Body of pancreas (tissue), 4 donors: Measurements from ENCODE around the gene DOCK2. TPM values are rescaled to one million over a fixed set of nuclear protein-coding genes. Genes with fewer than 3 reads are reported as not detected.

Source experiments
- ATAC-seq: fragments of 150-250 bp; one replicate; pipeline ENCODE4 v1.9.1; 2016
- DNase-seq, 4 donors: peaks; one replicate each; pipeline ENCODE4 v3.0.0-alpha.2; 2019
- H3K27ac ChIP-seq, 4 donors: fragments of 200-600 bp; sonication (generic); 1 replicate in 3 of 4; 2 replicates in 1 of 4; pipeline versions ENCODE4 v1.5.1 to v1.6.1; 2016 to 2019; ENCODE audit warnings: mild to moderate bottlenecking in 1 of 4, mixed read lengths in 1 of 4, moderate library complexity in 1 of 4
- H3K27me3 ChIP-seq, 2 donors: fragments of 200-600 bp; sonication (generic); one replicate each; pipeline ENCODE4 v1.6.0; 2016; ENCODE audit warnings: mild to moderate bottlenecking in 1 of 2
- H3K36me3 ChIP-seq, 2 donors: fragments of 200-600 bp; sonication (generic); replicated peaks in 1 of 2; 2 replicates each; pipeline ENCODE4 v1.5.1; 2016; ENCODE audit warnings: low read depth in 2 of 2; ENCODE audit not compliant: insufficient read depth in 1 of 2
- H3K4me1 ChIP-seq: fragments of 200-600 bp; sonication (generic); one replicate; pipeline ENCODE4 v1.6.0; 2016
- H3K4me3 ChIP-seq, 2 donors: fragments of 200-600 bp; sonication (generic); 1 replicate in 1 of 2; 2 replicates in 1 of 2; pipeline ENCODE4 v1.5.1; 2016 to 2019
- H3K9me3 ChIP-seq, 3 donors: fragments of 200-600 bp; sonication (generic); 1 replicate in 2 of 3; 2 replicates in 1 of 3; pipeline ENCODE4 v1.5.1; 2016
- CTCF ChIP-seq, 7 experiments: fragments of 450-650 bp in 4 of 7; fragments of 200-600 bp in 3 of 7; sonication (generic) in 3 of 7; IDR thresholded peaks; one replicate each; pipeline ENCODE4 v1.5.1; 2016 to 2019; ENCODE audit warnings: antibody characterized with exemption in 7 of 7
- POLR2A ChIP-seq, 3 donors: fragments of 450-650 bp; IDR thresholded peaks; one replicate each; pipeline ENCODE4 v1.6.1; 2016; ENCODE audit warnings: antibody characterized with exemption in 3 of 3, mild to moderate bottlenecking in 2 of 3
- WGBS, 2 donors: methylation state at CpG; one replicate each; pipeline ENCODE4 v1.1.5; 2017; 5-methylcytosine and 5-hydroxymethylcytosine counted together
- intact Hi-C: fragments of 100-400 bp; cut with DNase I; formaldehyde crosslinking; loops from one replicate; pipeline ENCODE4 v1.15.1; 2023
- total RNA-seq, 2 donors: library from RNA; depleted of rRNA; stranded (reverse); fragments of >200 nt; gene quantifications; one replicate each; pipeline ENCODE4 v1.1.0, GENCODE V29; 2016

Gene DOCK2
- total RNA-seq, 2 donors from 2014 or later, result 3.1 to 7.6 TPM

- Histone ChIP-seq H3K27me3 (no peaks in the 10 kb centered on the region), H3K9me3 (no peaks in the 10 kb centered on the region), H3K4me1 (no peaks in the 10 kb centered on the region), H3K36me3 (peaks cover 0 to 5% of the 10 kb centered on the region in 2 donors), H3K4me3 (no peak overlapping the region), H3K27ac (no peak overlapping the region)
- intact Hi-C loops, result no loop called here
- DNase-seq (no peak), ATAC-seq (no peak)
- WGBS, 2 donors, result 88 to 91% methylated on average over 1 of the region's 1 CpG
- TF ChIP-seq POLR2A (IDR thresholded peaks at IDR 0.05) (no peak), CTCF (IDR thresholded peaks at IDR 0.05) (no peak)
These were observed 41.8 kb upstream of the DOCK2 start for GRCh38 chr5:169595172-169595820.

GRCh38 chr5:169599451-169599850 is 37.6 kb upstream of the DOCK2 start:
- intact Hi-C loops, result no loop called here
- WGBS, 2 donors, result 85% methylated on average over 4 of the region's 4 CpGs
- Histone ChIP-seq H3K4me1 (no peaks in the 10 kb centered on the region), H3K27me3 (no peaks in the 10 kb centered on the region), H3K27ac (no peak overlapping the region), H3K9me3 (no peaks in the 10 kb centered on the region), H3K4me3 (no peak overlapping the region), H3K36me3 (peaks cover 0 to 4% of the 10 kb centered on the region in 2 donors)
- TF ChIP-seq POLR2A (IDR thresholded peaks at IDR 0.05), result no peak
- TF ChIP-seq CTCF (IDR thresholded peaks at IDR 0.05), result no peak
- ATAC-seq (no peak), DNase-seq (no peak)

GRCh38 chr5:169602535-169602934 is 34.5 kb upstream of the DOCK2 start:
- Histone ChIP-seq H3K4me1 (no peaks in the 10 kb centered on the region), H3K27ac (no peak overlapping the region), H3K27me3 (no peaks in the 10 kb centered on the region), H3K4me3 (no peak overlapping the region), H3K36me3 (peaks cover 0 to 4% of the 10 kb centered on the region in 2 donors), H3K9me3 (no peaks in the 10 kb centered on the region)
- no peak for ATAC-seq
- intact Hi-C loops, result no loop called here
- no peak for DNase-seq
- TF ChIP-seq POLR2A (IDR thresholded peaks at IDR 0.05) (no peak), CTCF (IDR thresholded peaks at IDR 0.05) (no peak)

DNA sequence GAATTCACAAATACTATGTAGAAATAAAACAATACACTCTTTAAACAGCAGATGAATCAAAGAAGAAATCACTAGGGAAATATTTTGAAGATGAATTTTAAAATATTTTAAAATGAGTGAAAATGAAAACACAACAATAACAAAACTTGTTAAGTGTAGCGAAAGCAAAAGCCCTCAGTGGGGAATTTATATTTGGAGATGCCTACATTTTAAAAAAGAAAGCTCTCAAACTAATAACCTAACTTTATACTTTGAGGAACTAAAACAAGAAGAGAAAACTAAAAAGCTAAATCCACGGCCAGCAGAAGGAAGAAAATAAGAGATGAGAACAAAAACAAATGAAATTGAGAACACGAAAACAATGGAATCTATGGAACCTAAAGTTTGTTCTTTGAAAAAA is 30.8 kb upstream of the DOCK2 start:
- Histone ChIP-seq H3K4me1 (no peaks in the 10 kb centered on the region), H3K9me3 (no peaks in the 10 kb centered on the region), H3K27me3 (no peaks in the 10 kb centered on the region), H3K27ac (no peak overlapping the region), H3K36me3 (peaks cover 0 to 2% of the 10 kb centered on the region in 2 donors), H3K4me3 (no peak overlapping the region)
- no peak for TF ChIP-seq POLR2A (IDR thresholded peaks at IDR 0.05)
- no peak for TF ChIP-seq CTCF (IDR thresholded peaks at IDR 0.05)
- intact Hi-C loops, result no loop called here
- DNase-seq (no peak), ATAC-seq (no peak)
- 81 to 88% methylated on average over 3 of the region's 3 CpGs for WGBS, 2 donors

- TF ChIP-seq CTCF (IDR thresholded peaks at IDR 0.05) (no peak), POLR2A (IDR thresholded peaks at IDR 0.05) (no peak)
- no peak overlapping the region for H3K27ac ChIP-seq
- DNase-seq (no peak), ATAC-seq (no peak)
- intact Hi-C loops, result no loop called here
- H3K9me3 ChIP-seq, result no peaks in the 10 kb centered on the region
- H3K27me3 ChIP-seq, result no peaks in the 10 kb centered on the region
- H3K36me3 ChIP-seq, result no peaks in the 10 kb centered on the region
- no peak overlapping the region for H3K4me3 ChIP-seq
- 67 to 69% methylated on average over 2 of the region's 2 CpGs for WGBS, 2 donors
- no peaks in the 10 kb centered on the region for H3K4me1 ChIP-seq
These were observed 29.2 kb upstream of the DOCK2 start for GRCh38 chr5:169607882-169608281.
